H1 (cell line): Measurements from ENCODE around the gene HOXC5. TPM values are rescaled to one million over a fixed set of nuclear protein-coding genes. Genes with fewer than 3 reads are reported as not detected.

Experiments
- CTCF ChIA-PET: fragments of 300-600 bp; sonication (Branson Sonifier 250); formaldehyde crosslinking; loops from one replicate; lab custom pipeline; 2021; ENCODE audit not compliant: partially characterized antibody; lab: Charles Lee
- POLR2A ChIA-PET: fragments of 300-600 bp; sonication (Branson Sonifier 250); formaldehyde crosslinking; loops from one replicate; lab custom pipeline; 2021; ENCODE audit warnings: inconsistent platforms; ENCODE audit not compliant: partially characterized antibody; lab: Charles Lee
- DNase-seq, 2 experiments: peaks; one replicate each; pipeline versions ENCODE4 v3.0.0 to v3.0.0-alpha.2; 2010 to 2022; ENCODE audit warnings: low spot score in 2 of 2, low read depth in 1 of 2, mixed read lengths in 1 of 2
- FAIRE-seq: peaks from 2 replicates; lab custom pipeline; 2011; peaks lifted over from hg19 to GRCh38; lab: Jason Lieb, UNC
- H2AFZ ChIP-seq: 2 replicates; pipeline ENCODE4 v1.8.1; 2012; ENCODE audit warnings: low read length, inconsistent platforms
- H2AK5ac ChIP-seq: 2 replicates; pipeline ENCODE4 v1.6.1; 2013; ENCODE audit warnings: low read depth, low read length
- H2BK120ac ChIP-seq: replicated peaks from 2 replicates; pipeline ENCODE3; 2013; ENCODE audit warnings: low read depth, low read length, inconsistent platforms
- H2BK12ac ChIP-seq: 2 replicates; pipeline ENCODE4 v1.6.1; 2013; ENCODE audit warnings: low read depth, low read length
- H2BK15ac ChIP-seq: 2 replicates; pipeline ENCODE4 v1.6.1; 2013; ENCODE audit warnings: low read length
- H2BK20ac ChIP-seq: 2 replicates; pipeline ENCODE4 v1.6.1; 2013; ENCODE audit warnings: low read length
- H2BK5ac ChIP-seq: 2 replicates; pipeline ENCODE4 v1.6.1; 2013; ENCODE audit warnings: low read depth, low read length
- H3K14ac ChIP-seq: 2 replicates; pipeline ENCODE4 v1.6.1; 2013; ENCODE audit warnings: inconsistent platforms; ENCODE audit not compliant: insufficient read length
- H3K18ac ChIP-seq: 2 replicates; pipeline ENCODE4 v1.6.1; 2013; ENCODE audit warnings: low read length; ENCODE audit errors: extremely low read depth
- H3K23ac ChIP-seq: 2 replicates; pipeline ENCODE4 v1.6.1; 2013; ENCODE audit warnings: inconsistent platforms; ENCODE audit not compliant: insufficient read length
- H3K23me2 ChIP-seq: 2 replicates; pipeline ENCODE4 v1.6.1; 2013; ENCODE audit warnings: low read depth, low read length
- H3K27ac ChIP-seq: 2 replicates; pipeline ENCODE4 v1.6.1; 2011; ENCODE audit warnings: low read depth, low read length, inconsistent platforms
- H3K27me3 ChIP-seq, 4 experiments: replicated peaks in 1 of 4; 1 replicate in 1 of 4; 2 replicates in 3 of 4; pipeline versions ENCODE4 v1.6.1 to v1.8.1; 2011 to 2013; ENCODE audit warnings: low read length in 3 of 4, mild to moderate bottlenecking in 3 of 4, inconsistent platforms in 2 of 4, mixed read lengths in 2 of 4, moderate library complexity in 1 of 4; ENCODE audit not compliant: control insufficient read depth in 3 of 4, insufficient read depth in 3 of 4; ENCODE audit errors: extremely low read depth in 1 of 4
- H3K36me3 ChIP-seq, 4 experiments: 2 replicates each; pipeline versions ENCODE4 v1.6.1 to v1.8.1; 2011 to 2013; ENCODE audit warnings: mild to moderate bottlenecking in 4 of 4, low read length in 3 of 4, moderate library complexity in 2 of 4, control low read depth in 1 of 4, inconsistent platforms in 1 of 4; ENCODE audit not compliant: insufficient read depth in 4 of 4, control insufficient read depth in 2 of 4
- H3K4ac ChIP-seq: replicated peaks from 2 replicates; pipeline ENCODE3; 2013; ENCODE audit warnings: low read length, low read depth, mixed read lengths, inconsistent platforms; ENCODE audit not compliant: insufficient read length
- H3K4me1 ChIP-seq, 4 experiments: replicated peaks in 1 of 4; 1 replicate in 1 of 4; 2 replicates in 3 of 4; pipeline versions ENCODE4 v1.6.1 to v1.8.1; 2011 to 2013; ENCODE audit warnings: low read length in 3 of 4, inconsistent platforms in 2 of 4, mixed read lengths in 1 of 4; ENCODE audit not compliant: insufficient read depth in 4 of 4, control insufficient read depth in 3 of 4
- H3K4me2 ChIP-seq, 2 experiments: 2 replicates each; pipeline versions ENCODE4 v1.6.1 to v1.8.1; 2011 to 2013; ENCODE audit warnings: low read depth in 2 of 2, low read length in 2 of 2, control low read depth in 1 of 2, inconsistent platforms in 1 of 2, mild to moderate bottlenecking in 1 of 2; ENCODE audit not compliant: insufficient read depth in 1 of 2
- H3K4me3 ChIP-seq, 4 experiments: fragments of 200-600, 300-600 bp in 1 of 4; sonication (generic), shearing (Covaris generic), sonication (Bioruptor Twin) in 1 of 4; 2 replicates each; pipeline versions ENCODE4 v1.5.1 to v1.8.1; 2011 to 2016; ENCODE audit warnings: low read length in 4 of 4, low read depth in 3 of 4, control low read depth in 2 of 4, inconsistent platforms in 2 of 4, mild to moderate bottlenecking in 2 of 4, mixed read lengths in 1 of 4, moderate library complexity in 1 of 4; ENCODE audit not compliant: insufficient read depth in 2 of 4; ENCODE audit errors: extremely low read depth in 1 of 4
- H3K56ac ChIP-seq: replicated peaks from 2 replicates; pipeline ENCODE3; 2013; ENCODE audit warnings: low read depth, mild to moderate bottlenecking, mixed read lengths, low read length, inconsistent platforms; ENCODE audit not compliant: insufficient read length
- H3K79me1 ChIP-seq: 2 replicates; pipeline ENCODE4 v1.6.1; 2013; ENCODE audit warnings: low read depth, low read length, control low read depth
- H3K79me2 ChIP-seq, 2 experiments: 2 replicates each; pipeline versions ENCODE4 v1.6.1 to v1.8.1; 2012 to 2013; ENCODE audit warnings: low read length in 2 of 2, mild to moderate bottlenecking in 2 of 2, inconsistent platforms in 1 of 2; ENCODE audit not compliant: insufficient read depth in 2 of 2, control insufficient read depth in 1 of 2
- H3K9ac ChIP-seq, 4 experiments: replicated peaks in 1 of 4; 1 replicate in 1 of 4; 2 replicates in 3 of 4; pipeline versions ENCODE4 v1.6.1 to v1.8.1; 2011 to 2013; ENCODE audit warnings: low read depth in 3 of 4, low read length in 3 of 4, control low read depth in 2 of 4, mild to moderate bottlenecking in 2 of 4, moderate library complexity in 2 of 4, inconsistent platforms in 1 of 4; ENCODE audit errors: extremely low read depth in 1 of 4
- H3K9me3 ChIP-seq, 2 experiments: 2 replicates each; pipeline versions ENCODE4 v1.6.1 to v1.8.1; 2012 to 2013; ENCODE audit warnings: mild to moderate bottlenecking in 2 of 2, moderate library complexity in 2 of 2, control low read depth in 1 of 2, inconsistent platforms in 1 of 2, low read depth in 1 of 2, low read length in 1 of 2, mixed read lengths in 1 of 2; ENCODE audit not compliant: insufficient read depth in 2 of 2
- H4K20me1 ChIP-seq, 2 experiments: replicated peaks in 1 of 2; 2 replicates each; pipeline versions ENCODE3 to v1.8.1; 2011 to 2013; ENCODE audit warnings: inconsistent platforms in 2 of 2, low read length in 2 of 2, mild to moderate bottlenecking in 1 of 2; ENCODE audit not compliant: insufficient read depth in 2 of 2, control insufficient read depth in 1 of 2
- H4K5ac ChIP-seq: 2 replicates; pipeline ENCODE4 v1.6.1; 2013; ENCODE audit warnings: low read length, low read depth, mixed read lengths, inconsistent platforms; ENCODE audit not compliant: insufficient read length
- H4K8ac ChIP-seq: 2 replicates; pipeline ENCODE4 v1.8.0; 2013; ENCODE audit warnings: mild to moderate bottlenecking, moderate library complexity, low read length, inconsistent platforms; ENCODE audit not compliant: insufficient read depth; ENCODE audit errors: extremely low read depth
- H4K91ac ChIP-seq: replicated peaks from 2 replicates; pipeline ENCODE3; 2013; ENCODE audit warnings: low read length, mixed read lengths, inconsistent platforms; ENCODE audit not compliant: insufficient read length
- EP300 ChIP-seq, 2 experiments: IDR thresholded peaks; 1 replicate in 1 of 2; 2 replicates in 1 of 2; pipeline ENCODE4 v1.6.1; 2011 to 2012; ENCODE audit warnings: low read depth in 2 of 2, low read length in 2 of 2, mild to moderate bottlenecking in 2 of 2, borderline replicate concordance in 1 of 2, inconsistent platforms in 1 of 2, moderate library complexity in 1 of 2
- EZH2 ChIP-seq: fragments of 200-600 bp; sonication (generic); IDR thresholded peaks from 2 replicates; pipeline ENCODE4 v1.7.1; 2012; ENCODE audit warnings: low read depth, mild to moderate bottlenecking, moderate library complexity, low read length, inconsistent platforms; ENCODE audit not compliant: severe bottlenecking
- KDM1A ChIP-seq: fragments of 200-600, 300-600 bp; sonication (generic); IDR thresholded peaks from 2 replicates; pipeline ENCODE4 v1.7.1; 2016; ENCODE audit warnings: mild to moderate bottlenecking, low read length, borderline replicate concordance
- NRF1 ChIP-seq: IDR thresholded peaks from 2 replicates; pipeline ENCODE4 v1.6.1; 2011; ENCODE audit warnings: mild to moderate bottlenecking, low read depth, low read length, improper control_type of control experiment
- POLR2A ChIP-seq, 2 experiments: IDR thresholded peaks; 1 replicate in 1 of 2; 2 replicates in 1 of 2; pipeline ENCODE4 v1.6.1; 2011; ENCODE audit warnings: low read depth in 2 of 2, low read length in 2 of 2, mild to moderate bottlenecking in 2 of 2; ENCODE audit errors: control extremely low read depth in 1 of 2
- RFX5 ChIP-seq: IDR thresholded peaks from 2 replicates; pipeline ENCODE4 v1.6.1; 2011; ENCODE audit warnings: low read depth, low read length, improper control_type of control experiment, borderline replicate concordance
- RNF2 ChIP-seq: fragments of 200-900, 300-1000 bp; sonication (generic); IDR thresholded peaks from 2 replicates; pipeline ENCODE4 v1.7.1; 2016; ENCODE audit warnings: borderline replicate concordance, low read depth, mild to moderate bottlenecking, antibody characterized with exemption, low read length; ENCODE audit not compliant: poor library complexity, severe bottlenecking; ENCODE audit errors: missing control alignments
- SUZ12 ChIP-seq: fragments of 200-600 bp; sonication (generic); IDR thresholded peaks from 2 replicates; pipeline ENCODE4 v1.6.1; 2012; ENCODE audit warnings: mild to moderate bottlenecking, inconsistent platforms, low read length, moderate library complexity, mixed read lengths
- TAF7 ChIP-seq: optimal IDR thresholded peaks from 2 replicates; pipeline ENCODE3; 2011; ENCODE audit warnings: low read depth, mild to moderate bottlenecking, inconsistent platforms, low read length, moderate library complexity, borderline replicate concordance
- TBP ChIP-seq: IDR thresholded peaks from 2 replicates; pipeline ENCODE4 v1.6.1; 2011; ENCODE audit warnings: low read depth, low read length, improper control_type of control experiment
- TCF12 ChIP-seq: IDR thresholded peaks from 2 replicates; pipeline ENCODE4 v1.6.1; 2011; ENCODE audit warnings: low read depth, mild to moderate bottlenecking, low read length
- WGBS, 2 experiments: shearing (Covaris generic) in 1 of 2; methylation state at CpG; one replicate each; pipeline versions ENCODE4 v1.1.6 to v1.1.7; 2013 to 2015; ENCODE audit warnings: low lambda C conversion rate in 2 of 2, mixed read lengths in 2 of 2, inconsistent platforms in 1 of 2, low coverage in 1 of 2, missing lambda C conversion rate in 1 of 2; ENCODE audit not compliant: insufficient replicate concordance in 2 of 2, insufficient coverage in 1 of 2, insufficient read length in 1 of 2; ENCODE audit errors: extremely low coverage in 1 of 2, missing lambda C conversion rate in 1 of 2; 5-methylcytosine and 5-hydroxymethylcytosine counted together
- polyA plus RNA-seq, 7 experiments: library from polyadenylated mRNA; depleted of rRNA in 3 of 7; stranded (reverse) in 5 of 7; unstranded in 2 of 7; fragments of >200 nt in 5 of 7; fragments of 200-250 nt in 2 of 7; gene quantifications; 1 replicate in 5 of 7; 2 replicates in 1 of 7; 4 replicates in 1 of 7; pipeline versions ENCODE4 v1.2.1 to v1.2.3, GENCODE V29; 2011 to 2013; ENCODE audit warnings: missing spikeins in 2 of 7, mixed read lengths in 2 of 7
- total RNA-seq: library from RNA; stranded (reverse); fragmentation: NEBNext Ultra II Directional; extraction: Animal tissue kit (Norgen Biotek cat#: 25700); gene quantifications from 2 replicates; pipeline ENCODE4 v1.2.1, GENCODE V29; 2021

Gene HOXC5
- total and polyA plus RNA-seq, 2 of the 8 experiments (the other 6 are each of a cell fraction or from before 2014, with no cell fraction given): not detected

DNA sequence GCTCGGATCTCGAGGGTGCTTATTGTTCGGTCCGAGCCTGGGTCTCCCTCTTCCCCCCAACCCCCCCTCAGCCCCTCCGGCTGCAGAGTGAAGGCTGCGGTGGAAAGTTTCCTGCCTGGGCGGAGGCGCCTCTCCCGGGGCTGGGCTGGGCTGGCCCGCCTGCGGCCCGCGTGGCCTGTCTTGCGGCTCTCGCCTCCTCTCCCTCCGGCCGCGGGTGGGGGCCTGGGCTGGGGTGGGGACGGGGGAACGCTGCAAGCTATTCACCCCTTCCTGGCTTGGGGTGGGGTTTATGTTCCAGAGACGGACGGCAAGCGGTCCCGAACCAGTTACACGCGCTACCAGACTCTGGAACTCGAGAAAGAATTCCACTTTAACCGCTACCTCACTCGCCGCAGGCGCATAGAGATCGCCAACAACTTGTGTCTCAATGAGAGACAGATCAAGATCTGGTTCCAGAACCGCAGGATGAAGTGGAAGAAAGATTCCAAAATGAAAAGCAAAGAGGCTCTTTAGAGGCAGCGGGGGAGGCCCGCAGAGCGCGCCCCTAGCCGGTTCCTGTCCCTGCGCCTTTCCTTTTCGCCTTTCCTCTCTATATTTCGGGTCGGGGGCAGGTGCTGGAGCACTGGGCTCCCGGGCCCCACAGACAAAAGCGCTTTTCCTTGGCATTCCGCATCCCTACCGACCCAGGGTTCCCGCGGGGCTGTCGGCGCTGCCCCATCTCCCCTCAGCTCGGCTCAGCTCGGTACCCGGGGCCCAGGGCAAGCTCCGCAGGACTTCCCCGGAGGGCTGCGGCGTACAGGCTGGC is 1.3 kb downstream of the HOXC5 start:
- POLR2A ChIA-PET: interaction anchor here (0.6 to 1.0 kb wide), 4 partner anchors 9 to 41 kb away, joined by 3 to 4 read pairs (median 3); no protein-coding TSS in a partner anchor
- no peak overlapping the region for H3K4me3 ChIP-seq
- TF ChIP-seq TAF7: no peak
- peak; percentile 82 for TF ChIP-seq RNF2
- TF ChIP-seq EZH2: peak; percentile 95
- no peak for TF ChIP-seq KDM1A
- no peak for TF ChIP-seq RFX5
- TF ChIP-seq TCF12: no peak
- peak; percentile 97 for TF ChIP-seq SUZ12
- TF ChIP-seq NRF1: no peak
- no peak for TF ChIP-seq EP300 (IDR thresholded peaks at IDR 0.05; ENCODE audit: borderline replicate concordance in 1 of 2, low read depth in 2 of 2, low read length in 2 of 2)
- no peak for TF ChIP-seq TBP
- no peak for TF ChIP-seq POLR2A (IDR thresholded peaks at IDR 0.05; ENCODE audit: control extremely low read depth in 1 of 2, low read depth in 2 of 2, low read length in 2 of 2)

More for the DNA sequence above, 1.3 kb downstream of the HOXC5 start:
- no peak overlapping the region for H3K18ac ChIP-seq
- no peak overlapping the region for H3K56ac ChIP-seq
- DNase-seq (no peak), FAIRE-seq (no peak)
- H3K27ac ChIP-seq: no peak overlapping the region
- H4K8ac ChIP-seq: no peak overlapping the region
- no peak overlapping the region; a peak in 1 of 4 replicates for H3K4me2 ChIP-seq
- peaks cover 15 to 23% of the 10 kb centered on the region in 2 experiments for H4K20me1 ChIP-seq
- no peak overlapping the region for H2AK5ac ChIP-seq
- no peak overlapping the region for H3K4ac ChIP-seq
- H3K79me1 ChIP-seq: no peaks in the 10 kb centered on the region
- H3K9ac ChIP-seq: no peak overlapping the region
- no peak overlapping the region for H2BK120ac ChIP-seq
- 10% methylated on average over 39 of the region's 57 CpGs; no CpG with 5 or more reads in 1 of the 2 experiments for WGBS, 2 experiments
- no peak overlapping the region for H2BK20ac ChIP-seq
- no peak overlapping the region for H2BK12ac ChIP-seq
- no peaks in the 10 kb centered on the region for H3K23me2 ChIP-seq
- no peak overlapping the region for H3K23ac ChIP-seq
- no peaks in the 10 kb centered on the region for H3K79me2 ChIP-seq
- CTCF ChIA-PET: interaction anchor here (1.0 to 20.0 kb wide), 13 partner anchors 11 to 181 kb away, joined by 3 to 339 read pairs (median 5); partner anchors contain the start of genes HOXC10, HOXC4 and SMUG1
- H2AFZ ChIP-seq: no peak overlapping the region
- H3K9me3 ChIP-seq: no peaks in the 10 kb centered on the region; a peak in 1 of 4 replicates
- H3K27me3 ChIP-seq: peaks cover 96 to 100% (median 98%) of the 10 kb centered on the region in 4 experiments
- H4K5ac ChIP-seq: no peak overlapping the region
- peaks cover 0 to 8% (median 0%) of the 10 kb centered on the region in 4 experiments; a peak in 1 of 8 replicates for H3K36me3 ChIP-seq
- no peak overlapping the region for H2BK5ac ChIP-seq
- peaks cover 0 to 8% (median 2%) of the 10 kb centered on the region in 4 experiments; a peak in 4 of 7 replicates for H3K4me1 ChIP-seq
- no peak overlapping the region for H3K14ac ChIP-seq
- no peak overlapping the region for H2BK15ac ChIP-seq
- H4K91ac ChIP-seq: no peak overlapping the region
